Measurements from ENCODE around the gene KAT6B. TPM values are rescaled to one million over a fixed set of nuclear protein-coding genes. Genes with fewer than 3 reads are reported as not detected.

The KAT6B gene
- total and polyA plus RNA-seq, 2 donors (not counting 1 experiment from before 2014, with no cell fraction given) = 8.6 to 111 TPM

- Histone ChIP-seq H3K79me2 (ENCODE audit: control insufficient read depth, insufficient read depth, low read length) (peaks cover 61% of the 10 kb centered on the region), H3K27ac (ENCODE audit: low read length in 2 of 2) (no peak overlapping the region), H3K36me3 (replicated peaks in 1 of 2; ENCODE audit: control extremely low read depth in 1 of 2, control insufficient read depth in 1 of 2, extremely low read depth in 1 of 2, insufficient read depth in 2 of 2, low read length in 1 of 2) (peaks cover 0 to 1% of the 10 kb centered on the region in 2 experiments), H3K4me2 (replicated peaks; ENCODE audit: low read depth, low read length, poor library complexity, severe bottlenecking) (no peak overlapping the region), H3K9ac (ENCODE audit: low read length) (no peak overlapping the region), H3K27me3 (replicated peaks in 1 of 4; ENCODE audit: control extremely low read depth in 1 of 4, control insufficient read depth in 3 of 4, insufficient read depth in 4 of 4, low read length in 3 of 4) (no peaks in the 10 kb centered on the region), H3K4me1 (ENCODE audit: control insufficient read depth in 2 of 2, insufficient read depth in 2 of 2, low read length in 2 of 2) (no peaks in the 10 kb centered on the region), H2AFZ (ENCODE audit: insufficient read depth, low read depth, low read length, poor library complexity, severe bottlenecking) (no peak overlapping the region), H3K4me3 (ENCODE audit: control extremely low read depth in 1 of 5, extremely low read depth in 1 of 5, insufficient read depth in 1 of 5, low read depth in 2 of 5, low read length in 4 of 5) (no peak overlapping the region), H3K9me3 (ENCODE audit: control extremely low read depth in 1 of 3, control insufficient read depth in 2 of 3, insufficient read depth in 1 of 3, low read length in 2 of 3) (no peaks in the 10 kb centered on the region), H4K20me1 (ENCODE audit: control insufficient read depth, insufficient read depth, low read length, poor library complexity, severe bottlenecking) (peaks cover 15% of the 10 kb centered on the region)
- ChIA-PET CTCF (no interaction called here), POLR2A (interaction anchor here (0.6 kb wide), 1 partner anchor 102 kb away, joined by 5 read pairs; no protein-coding TSS in a partner anchor)
- Mint-ChIP-seq H3K4me3 (no peak overlapping the region), H3K27me3 (no peaks in the 10 kb centered on the region), H3K4me1 (peaks cover 16% of the 10 kb centered on the region), H3K9me3 (ENCODE audit: insufficient read depth) (no peaks in the 10 kb centered on the region), H3K27ac (no peak overlapping the region)
- intact Hi-C loops (cut with micrococcal nuclease) = no loop called here
- WGBS (ENCODE audit: insufficient coverage) = 90% methylated on average over 2 of the region's 3 CpGs
- DNase-seq (no peak), ATAC-seq (ENCODE audit: low read depth) (no peak)
- TF ChIP-seq EZH2 (IDR thresholded peaks at IDR 0.05; ENCODE audit: borderline replicate concordance, insufficient read depth, low read depth, low read length, poor library complexity, severe bottlenecking) (no peak), CTCF (IDR thresholded peaks at IDR 0.05) (no peak)
Measured at GRCh38 chr10:74930965-74931364, 104.6 kb downstream of the KAT6B start.

GRCh38 chr10:74932648-74933047 lies 106.2 kb downstream of the KAT6B start:
- H3K4me3 Mint-ChIP-seq = no peak overlapping the region
- ATAC-seq (ENCODE audit: low read depth) (no peak), DNase-seq (no peak)
- H3K27me3 Mint-ChIP-seq = no peaks in the 10 kb centered on the region
- Histone ChIP-seq H3K27ac (ENCODE audit: low read length in 2 of 2) (no peak overlapping the region), H3K27me3 (replicated peaks in 1 of 4; ENCODE audit: control extremely low read depth in 1 of 4, control insufficient read depth in 3 of 4, insufficient read depth in 4 of 4, low read length in 3 of 4) (no peaks in the 10 kb centered on the region), H3K9ac (ENCODE audit: low read length) (no peak overlapping the region), H3K4me3 (ENCODE audit: control extremely low read depth in 1 of 5, extremely low read depth in 1 of 5, insufficient read depth in 1 of 5, low read depth in 2 of 5, low read length in 4 of 5) (no peak overlapping the region), H3K4me1 (ENCODE audit: control insufficient read depth in 2 of 2, insufficient read depth in 2 of 2, low read length in 2 of 2) (no peaks in the 10 kb centered on the region), H3K9me3 (ENCODE audit: control extremely low read depth in 1 of 3, control insufficient read depth in 2 of 3, insufficient read depth in 1 of 3, low read length in 2 of 3) (no peaks in the 10 kb centered on the region), H3K36me3 (replicated peaks in 1 of 2; ENCODE audit: control extremely low read depth in 1 of 2, control insufficient read depth in 1 of 2, extremely low read depth in 1 of 2, insufficient read depth in 2 of 2, low read length in 1 of 2) (no peaks in the 10 kb centered on the region), H4K20me1 (ENCODE audit: control insufficient read depth, insufficient read depth, low read length, poor library complexity, severe bottlenecking) (peaks cover 19% of the 10 kb centered on the region), H2AFZ (ENCODE audit: insufficient read depth, low read depth, low read length, poor library complexity, severe bottlenecking) (no peak overlapping the region), H3K79me2 (ENCODE audit: control insufficient read depth, insufficient read depth, low read length) (peaks cover 49% of the 10 kb centered on the region), H3K4me2 (replicated peaks; ENCODE audit: low read depth, low read length, poor library complexity, severe bottlenecking) (no peak overlapping the region)
- POLR2A ChIA-PET = no interaction called here
- CTCF ChIA-PET = no interaction called here
- no peak overlapping the region for H3K27ac Mint-ChIP-seq
- WGBS (ENCODE audit: insufficient coverage) = no CpG with 5 or more reads among the region's 3 CpGs
- no peaks in the 10 kb centered on the region for H3K9me3 Mint-ChIP-seq (ENCODE audit: insufficient read depth)
- no peak for TF ChIP-seq EZH2 (IDR thresholded peaks at IDR 0.05; ENCODE audit: borderline replicate concordance, insufficient read depth, low read depth, low read length, poor library complexity, severe bottlenecking)
- TF ChIP-seq CTCF (IDR thresholded peaks at IDR 0.05) = no peak
- H3K4me1 Mint-ChIP-seq = peaks cover 15% of the 10 kb centered on the region
- intact Hi-C loops (cut with micrococcal nuclease) = no loop called here
